Heart left ventricle (tissue), 16 donors: ENCODE results near the gene CCDC148. TPM values are rescaled to one million over a fixed set of nuclear protein-coding genes. Genes with fewer than 3 reads are reported as not detected.
A peak's percentile ranks its signal among the peaks of the same experiment; 100 is the strongest.

Experiments
- ATAC-seq, 4 donors: fragments of 200-7000 bp; cut with Tn5 transposase; one replicate each; pipeline ENCODE4 v1.9.1; 2020 to 2022; ENCODE audit warnings: moderate library complexity in 4 of 4, mild to moderate bottlenecking in 3 of 4, moderate number of reproducible peaks in 1 of 4
- DNase-seq, 5 donors: peaks; one replicate each; pipeline ENCODE4 v3.0.0-alpha.2; 2020
- H3K27ac ChIP-seq, 12 donors: fragments of 200-600 bp; sonication (generic) in 4 of 12; one replicate each; pipeline versions ENCODE4 v1.5.0 to v1.8.0; 2016 to 2022; ENCODE audit warnings: mild to moderate bottlenecking in 2 of 12
- H3K27me3 ChIP-seq, 9 donors: fragments of 200-600 bp; sonication (generic) in 2 of 9; one replicate each; pipeline versions ENCODE4 v1.5.1 to v1.8.0; 2016 to 2022; ENCODE audit warnings: mild to moderate bottlenecking in 3 of 9
- H3K36me3 ChIP-seq, 9 donors: fragments of 200-600 bp; sonication (generic) in 2 of 9; one replicate each; pipeline versions ENCODE4 v1.5.0 to v1.8.0; 2018 to 2022; ENCODE audit warnings: mild to moderate bottlenecking in 2 of 9
- H3K4me1 ChIP-seq, 12 donors: fragments of 200-600 bp; sonication (generic) in 4 of 12; one replicate each; pipeline versions ENCODE4 v1.5.0 to v1.8.0; 2016 to 2022; ENCODE audit warnings: mild to moderate bottlenecking in 3 of 12
- H3K4me3 ChIP-seq, 12 donors: fragments of 200-600 bp; sonication (generic) in 4 of 12; one replicate each; pipeline versions ENCODE4 v1.5.0 to v1.8.0; 2017 to 2022; ENCODE audit warnings: mild to moderate bottlenecking in 9 of 12, moderate library complexity in 4 of 12
- H3K9me3 ChIP-seq, 12 donors: fragments of 200-600 bp; sonication (generic) in 4 of 12; one replicate each; pipeline versions ENCODE4 v1.5.0 to v1.8.0; 2016 to 2022; ENCODE audit warnings: mild to moderate bottlenecking in 1 of 12
- POLR2A ChIP-seq, 2 donors: fragments of 450-650 bp; IDR thresholded peaks; one replicate each; pipeline ENCODE4 v1.6.1; 2017; ENCODE audit warnings: antibody characterized with exemption in 2 of 2, mild to moderate bottlenecking in 2 of 2, moderate library complexity in 2 of 2
- WGBS, 4 donors: extraction: QIAGEN DNeasy Blood & Tissue Kit in 2 of 4; methylation state at CpG; one replicate each; pipeline versions ENCODE4 v1.1.5 to v1.1.7; 2013 to 2018; 5-methylcytosine and 5-hydroxymethylcytosine counted together
- intact Hi-C, 10 donors: fragments of 100-400 bp; cut with DNase I; formaldehyde crosslinking; loops; one replicate each; pipeline versions ENCODE4 v1.11.1 to v1.14.2; 2022
- polyA plus RNA-seq, 2 donors: library from polyadenylated mRNA; stranded (reverse); fragments of 200-250 nt; gene quantifications; one replicate each; pipeline ENCODE4 v1.2.3, GENCODE V29; 2013
- total RNA-seq, 9 donors: library from RNA; depleted of rRNA in 2 of 9; stranded (reverse); fragments of >200 nt in 2 of 9; fragmentation: NEBNext Ultra II Directional in 3 of 9; extraction: Animal tissue kit (Norgen Biotek cat#: 25700) in 3 of 9; gene quantifications; one replicate each; pipeline versions ENCODE4 v1.1.0 to v1.2.4, GENCODE V29; 2016 to 2023
- TF ChIP-seq, protein P1 (sequence below), 12 donors: fragments of 200-600 bp; sonication (generic) in 4 of 12; IDR thresholded peaks; one replicate each; pipeline versions ENCODE4 v1.5.0 to v1.8.0; 2018 to 2022; ENCODE audit warnings: antibody characterized with exemption in 12 of 12, mild to moderate bottlenecking in 5 of 12
- donor health status: ischemic (EF 13 %, LVEDD 7.1; RV severe dilation, severe dysfunction).
- donor health status: healthy with polysubstance abuse.
- donor health status: DM: no; HTN: yes; CAD: no.
- donor health status: DM: no; HTN: no; CAD: no.
- donor health status: ischemic (EF 25% LVEDD 6.9; RV normal size, moderate dysfunction).
- donor health status: ischemic (EF 25% LVEDD 5.7; RV mildly dilated, moderate dysfunction).
- donor health status: healthy.
- donor health status: DM: yes; HTN: yes; CAD: no.
- donor health status: ischemic (EF 35%, LVEDD 5.7; RV mildly dilated, moderate dysfunction).
- donor health status: nonischemic (EF 11% LVEDD 7.7; RV severe dilation, severe dysfunction).
- donor health status: DM: yes; HTN: yes; CAD: no.
- donor health status: PGD.
- donor health status: ischemic (EF 29% LVEDD 5.4; RV normal size, mild dysfunction).
- donor health status: nonischemic (EF 23%, LVEDD 6.1; RV moderate dilation, normal function).

Gene CCDC148
- total and polyA plus RNA-seq, 11 donors = 0.24 to 1.2 (median 0.75) TPM; not detected in 2

DNA sequence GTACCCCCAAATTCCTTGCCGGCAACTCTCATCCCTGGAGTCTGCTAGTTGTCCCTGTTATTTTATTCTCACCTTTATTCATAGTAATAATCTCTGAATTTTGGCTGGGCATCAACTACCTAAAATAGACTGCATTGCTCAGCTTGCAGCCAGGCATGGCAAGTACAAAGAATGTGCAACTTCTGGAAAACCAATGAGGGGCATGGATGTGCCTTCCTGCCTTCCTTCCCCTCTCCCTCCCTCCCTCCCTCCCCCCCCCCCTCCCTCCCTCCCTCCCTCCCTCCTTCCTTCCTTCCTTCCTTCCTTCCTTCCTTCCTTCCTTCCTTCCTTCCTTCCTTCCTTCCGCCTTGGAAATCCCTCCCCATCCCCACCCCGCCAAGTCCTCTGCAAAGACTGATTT lies 162.8 kb downstream of the CCDC148 start:
- Histone ChIP-seq H3K4me3 (no peak overlapping the region), H3K36me3 (no peaks in the 10 kb centered on the region), H3K4me1 (peaks cover 0 to 10% (median 0%) of the 10 kb centered on the region in 12 donors), H3K9me3 (peaks cover 0 to 5% (median 0%) of the 10 kb centered on the region in 12 donors), H3K27ac (no peak overlapping the region), H3K27me3 (no peaks in the 10 kb centered on the region)
- 69 to 78% (median 76%) methylated on average over 3 of the region's 3 CpGs for WGBS, 4 donors
- ATAC-seq = peak in 1 of 4 donors; percentile 50
- intact Hi-C loops = no loop called here
- DNase-seq = no peak
- TF ChIP-seq, protein P1, sequence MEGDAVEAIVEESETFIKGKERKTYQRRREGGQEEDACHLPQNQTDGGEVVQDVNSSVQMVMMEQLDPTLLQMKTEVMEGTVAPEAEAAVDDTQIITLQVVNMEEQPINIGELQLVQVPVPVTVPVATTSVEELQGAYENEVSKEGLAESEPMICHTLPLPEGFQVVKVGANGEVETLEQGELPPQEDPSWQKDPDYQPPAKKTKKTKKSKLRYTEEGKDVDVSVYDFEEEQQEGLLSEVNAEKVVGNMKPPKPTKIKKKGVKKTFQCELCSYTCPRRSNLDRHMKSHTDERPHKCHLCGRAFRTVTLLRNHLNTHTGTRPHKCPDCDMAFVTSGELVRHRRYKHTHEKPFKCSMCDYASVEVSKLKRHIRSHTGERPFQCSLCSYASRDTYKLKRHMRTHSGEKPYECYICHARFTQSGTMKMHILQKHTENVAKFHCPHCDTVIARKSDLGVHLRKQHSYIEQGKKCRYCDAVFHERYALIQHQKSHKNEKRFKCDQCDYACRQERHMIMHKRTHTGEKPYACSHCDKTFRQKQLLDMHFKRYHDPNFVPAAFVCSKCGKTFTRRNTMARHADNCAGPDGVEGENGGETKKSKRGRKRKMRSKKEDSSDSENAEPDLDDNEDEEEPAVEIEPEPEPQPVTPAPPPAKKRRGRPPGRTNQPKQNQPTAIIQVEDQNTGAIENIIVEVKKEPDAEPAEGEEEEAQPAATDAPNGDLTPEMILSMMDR (IDR thresholded peaks at IDR 0.05) = no peak
- TF ChIP-seq POLR2A (IDR thresholded peaks at IDR 0.05) = no peak

GRCh38 chr2:158291544-158292180 lies 164.9 kb downstream of the CCDC148 start:
- Histone ChIP-seq H3K4me3 (no peak overlapping the region), H3K9me3 (peaks cover 0 to 5% (median 0%) of the 10 kb centered on the region in 12 donors), H3K36me3 (no peaks in the 10 kb centered on the region), H3K4me1 (peaks cover 0 to 10% (median 0%) of the 10 kb centered on the region in 12 donors), H3K27me3 (no peaks in the 10 kb centered on the region), H3K27ac (no peak overlapping the region)
- no peak for DNase-seq
- intact Hi-C loops = no loop called here
- 80 to 85% (median 83%) methylated on average over 2 of the region's 2 CpGs for WGBS, 4 donors
- no peak for ATAC-seq
- TF ChIP-seq, protein P1 (IDR thresholded peaks at IDR 0.05) = no peak
- TF ChIP-seq POLR2A (IDR thresholded peaks at IDR 0.05) = no peak

DNA sequence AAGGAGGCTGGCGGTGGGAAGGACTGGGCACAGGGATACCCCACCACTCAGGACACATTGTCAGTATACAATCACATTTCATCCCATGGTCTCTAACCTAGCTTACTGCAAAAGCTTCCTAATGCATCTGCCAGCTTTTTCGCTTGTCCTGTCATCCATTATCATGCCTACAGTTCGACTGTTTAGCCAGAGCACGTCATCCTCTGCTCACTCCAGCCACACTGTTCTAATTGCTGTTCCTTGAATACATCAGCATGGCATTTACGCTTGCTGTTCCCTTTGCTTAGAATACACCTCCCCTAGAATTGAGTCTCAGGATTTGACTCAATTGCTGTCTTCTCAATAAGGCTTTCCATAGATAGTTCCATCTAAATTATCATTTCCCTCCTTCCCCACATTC lies 166.3 kb downstream of the CCDC148 start:
- H3K9me3 ChIP-seq = peaks cover 0 to 5% (median 0%) of the 10 kb centered on the region in 12 donors
- H3K27me3 ChIP-seq = no peaks in the 10 kb centered on the region
- ATAC-seq (peak in 2 of 4 donors; percentile 37 to 51), DNase-seq (no peak)
- TF ChIP-seq POLR2A (IDR thresholded peaks at IDR 0.05) = no peak
- TF ChIP-seq, protein P1 (IDR thresholded peaks at IDR 0.05) = no peak
- intact Hi-C loops = no loop called here
- H3K27ac ChIP-seq = no peak overlapping the region
- 55 to 80% (median 77%) methylated on average over 5 of the region's 5 CpGs for WGBS, 4 donors
- H3K4me3 ChIP-seq = no peak overlapping the region
- no peaks in the 10 kb centered on the region for H3K36me3 ChIP-seq
- peaks cover 0 to 10% (median 0%) of the 10 kb centered on the region in 12 donors for H3K4me1 ChIP-seq

DNA sequence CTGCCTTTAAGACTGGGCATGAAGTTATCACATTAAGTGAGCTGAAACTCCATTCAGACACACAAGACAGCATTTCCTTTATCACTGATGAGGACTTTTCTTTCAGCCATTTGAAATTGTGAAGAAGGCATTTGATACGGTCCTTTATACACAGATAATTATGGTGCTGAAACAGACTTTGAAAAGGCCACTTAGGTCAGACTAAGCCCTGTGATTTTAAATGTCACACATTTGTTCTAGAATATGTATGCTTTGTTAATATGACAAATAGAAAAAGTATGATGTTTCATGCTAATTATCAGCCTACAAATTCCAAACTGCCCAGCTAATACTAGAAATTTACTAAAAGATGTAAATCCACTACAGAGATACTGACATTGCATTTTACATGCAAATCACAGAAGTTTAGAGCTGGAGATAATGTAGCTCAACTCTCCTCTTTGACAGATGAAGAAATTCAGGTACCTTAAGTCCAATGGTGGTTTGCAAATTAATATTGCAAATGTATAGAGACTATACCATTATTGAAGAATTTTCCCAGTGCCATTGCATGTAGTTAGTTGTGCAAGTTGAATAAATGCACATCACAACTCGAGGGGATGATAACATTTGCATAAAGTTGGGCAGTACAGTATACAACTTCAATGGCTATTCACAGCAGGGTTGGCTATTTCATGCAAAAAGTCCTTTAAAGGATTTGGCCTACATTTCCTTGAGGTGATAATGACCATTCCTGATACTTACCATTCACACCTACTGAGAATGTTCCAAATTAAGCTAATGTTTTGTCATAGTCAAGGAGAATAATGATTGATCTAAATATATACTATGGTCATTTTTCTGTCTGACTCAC lies 179.7 kb downstream of the CCDC148 start:
- H3K4me3 ChIP-seq = no peak overlapping the region
- no peak for TF ChIP-seq POLR2A (IDR thresholded peaks at IDR 0.05)
- TF ChIP-seq, protein P1 (IDR thresholded peaks at IDR 0.05) = no peak
- WGBS, 4 donors = 58 to 81% (median 75%) methylated on average over 2 of the region's 2 CpGs
- H3K4me1 ChIP-seq = no peaks in the 10 kb centered on the region
- peaks cover 0 to 3% (median 0%) of the 10 kb centered on the region in 9 donors for H3K27me3 ChIP-seq
- ATAC-seq = no peak
- no peaks in the 10 kb centered on the region for H3K36me3 ChIP-seq
- no peak overlapping the region for H3K27ac ChIP-seq
- H3K9me3 ChIP-seq = no peaks in the 10 kb centered on the region
- intact Hi-C loops = no loop called here
- no peak for DNase-seq
